GM19035 (cell line): ENCODE data around the gene METTL3.
"Not testable (repeated sequence)": the region's sequence is repeated elsewhere in the genome, so short reads cannot be mapped to it uniquely, and the experiment has no call there.

Experiments used
- ATAC-seq: cut with Tn5 transposase; IDR thresholded peaks from one replicate; pipeline ENCODE4 v1.9.1; 2021; ENCODE audit not compliant: unreplicated experiment

Gene METTL3

DNA sequence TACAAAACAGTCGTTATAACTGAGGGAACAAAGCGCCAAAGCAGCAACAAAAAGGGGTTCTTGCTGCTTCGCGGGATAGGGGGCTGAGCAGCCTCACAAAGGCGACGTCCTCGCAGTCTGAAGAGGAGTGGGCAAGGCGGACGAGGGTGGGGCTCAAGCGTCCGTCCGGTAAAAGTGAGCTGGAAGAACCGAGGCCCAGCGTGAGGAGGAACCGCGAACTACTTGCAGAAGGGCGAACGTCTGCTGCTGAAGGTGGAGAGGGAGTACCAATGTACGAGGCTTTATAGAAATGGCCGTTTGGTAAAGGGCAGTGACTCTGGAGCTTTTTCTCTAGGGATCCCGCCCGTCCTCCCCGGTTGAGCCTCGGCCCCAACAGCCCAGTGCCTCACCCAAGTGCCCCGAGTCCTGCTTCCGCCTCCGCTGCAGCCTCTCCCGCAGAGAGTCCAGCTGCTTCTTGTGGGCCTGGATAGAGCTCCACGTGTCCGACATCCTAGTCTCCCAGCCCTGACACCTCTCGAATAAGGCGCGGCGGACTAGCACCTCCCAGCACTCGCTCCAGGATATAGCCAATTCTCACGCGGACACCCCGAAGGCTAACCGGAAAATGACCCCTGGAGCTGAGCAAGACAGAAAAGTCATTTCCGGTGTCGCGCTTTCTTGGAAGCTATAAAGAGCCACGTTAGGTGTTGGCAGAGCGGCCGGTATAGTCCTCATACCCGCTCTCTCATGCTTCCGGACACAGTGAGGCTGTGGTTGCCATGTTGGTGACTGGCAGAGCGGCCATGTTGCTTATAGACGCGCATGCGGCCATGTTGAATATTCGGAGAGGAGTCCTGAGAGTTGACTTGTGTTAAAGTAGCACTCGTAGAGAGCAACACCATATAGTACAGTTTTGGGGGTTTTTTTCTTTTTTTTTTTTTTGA lies at the start of gene METTL3:
TSS of gene METTL3 (minus strand) at position 606 of the 923 bp plus-strand sequence. CDS start at position 489, 117 bp downstream.
- ATAC-seq, result peak; percentile 99

- ATAC-seq, result no peak
Observed at GRCh38 chr14:21558703-21559170, 47.6 kb upstream of the METTL3 start.

- no peak for ATAC-seq
Observed at GRCh38 chr14:21557084-21557901, 46.2 kb upstream of the METTL3 start.

GRCh38 chr14:21556378-21557083 lies 45.4 kb upstream of the METTL3 start:
- no peak for ATAC-seq

DNA sequence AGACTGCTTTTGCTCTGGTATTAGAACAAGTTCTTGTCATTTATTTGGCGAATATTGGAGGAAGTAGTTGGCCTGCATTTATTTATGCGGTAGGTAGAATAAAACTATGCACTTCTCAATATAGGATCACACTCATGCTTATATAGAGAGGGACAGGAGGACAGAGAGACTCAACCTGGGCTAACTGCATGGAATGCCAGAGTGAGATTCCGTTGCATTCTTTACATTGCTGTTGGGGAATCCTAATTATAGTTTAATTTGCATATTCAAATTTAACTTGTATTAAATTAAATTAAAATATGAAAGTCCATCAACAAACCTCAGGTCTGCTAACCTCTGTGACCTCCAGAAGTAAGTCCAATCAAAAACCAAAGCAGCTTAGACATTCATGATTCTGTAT lies 42.1 kb upstream of the METTL3 start:
- ATAC-seq, result no peak

- ATAC-seq, result not testable (repeated sequence)
Observed at GRCh38 chr14:21544588-21544987, 33.4 kb upstream of the METTL3 start.

- ATAC-seq, result no peak
Observed at GRCh38 chr14:21543963-21544362, 32.8 kb upstream of the METTL3 start.

- ATAC-seq, result no peak
Observed at GRCh38 chr14:21543521-21543960, 32.4 kb upstream of the METTL3 start.

GRCh38 chr14:21541413-21542074 lies 30.4 kb upstream of the METTL3 start:
- no peak for ATAC-seq

DNA sequence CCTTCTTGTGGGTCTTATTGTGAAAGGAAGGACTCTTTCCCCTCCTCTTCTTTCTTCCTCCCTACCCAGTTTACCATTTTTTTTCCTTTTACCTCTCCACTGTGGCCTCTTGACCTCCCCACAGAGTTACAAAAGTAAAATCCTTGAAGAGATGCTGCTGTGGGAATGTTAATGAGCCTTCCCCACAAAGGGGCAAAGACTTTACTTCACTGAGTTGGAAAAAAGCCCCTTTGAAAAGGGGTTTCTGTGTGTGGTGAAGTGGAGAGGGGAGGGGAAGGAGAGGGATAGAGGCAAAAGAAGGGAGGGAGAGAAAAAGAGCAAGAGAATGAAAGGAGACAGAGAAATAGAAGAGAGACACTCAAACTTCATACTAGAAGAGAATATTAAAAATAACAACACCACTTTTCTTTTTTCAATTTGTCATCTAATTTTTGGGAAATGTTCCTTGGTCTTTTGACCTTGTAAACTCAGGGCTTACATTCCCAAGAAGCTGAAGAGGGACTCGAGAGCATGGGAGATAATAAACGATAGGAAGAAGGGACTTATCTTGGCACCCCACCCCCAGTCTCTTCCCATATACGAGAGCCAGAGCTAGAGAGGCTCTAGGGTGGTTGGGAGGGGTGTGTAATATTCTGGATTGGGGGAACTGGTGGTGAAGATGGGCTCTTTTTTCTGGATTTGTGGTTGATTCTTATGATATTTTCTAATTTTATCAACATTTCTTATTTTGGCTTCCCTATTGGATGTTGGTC lies 28.2 kb upstream of the METTL3 start:
- no peak for ATAC-seq

GRCh38 chr14:21537090-21537424 lies 25.9 kb upstream of the METTL3 start:
- ATAC-seq, result no peak

DNA sequence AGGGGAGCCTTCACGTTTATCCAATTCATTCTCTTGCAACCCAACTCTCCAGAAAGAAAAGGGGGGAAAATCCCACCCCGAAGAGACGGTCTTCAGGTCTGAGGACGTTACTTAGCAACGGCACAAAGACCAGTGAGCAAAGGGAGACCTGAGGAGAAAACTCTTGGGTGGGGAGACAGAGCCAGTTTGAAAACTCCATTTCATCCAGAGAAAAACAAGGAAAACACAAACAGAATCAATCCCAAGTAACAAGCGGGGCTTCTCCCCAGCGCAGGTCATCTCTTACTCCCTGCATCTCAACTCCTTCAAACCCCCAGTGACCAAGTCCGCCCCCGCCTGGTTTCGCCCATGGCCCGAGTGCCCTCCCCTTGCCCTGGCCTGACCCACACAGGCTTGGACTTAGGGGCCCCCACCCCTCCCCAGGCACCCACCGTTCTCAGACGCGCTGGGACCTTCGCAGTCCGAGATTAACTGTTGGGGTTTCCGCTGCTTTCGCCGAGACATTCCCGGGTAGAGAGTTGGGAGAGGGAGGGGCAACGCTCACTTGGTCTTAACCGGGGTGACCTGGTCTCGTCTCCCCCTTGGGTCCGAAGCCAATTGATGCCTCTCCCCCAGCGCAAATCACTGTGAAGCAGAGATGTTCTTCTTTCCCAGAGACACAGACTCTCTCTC lies 25.4 kb upstream of the METTL3 start:
- no peak for ATAC-seq

GRCh38 chr14:21535545-21536417 lies 24.6 kb upstream of the METTL3 start:
- ATAC-seq, result no peak

- no peak for ATAC-seq
Observed at GRCh38 chr14:21534576-21534975, 23.4 kb upstream of the METTL3 start.

DNA sequence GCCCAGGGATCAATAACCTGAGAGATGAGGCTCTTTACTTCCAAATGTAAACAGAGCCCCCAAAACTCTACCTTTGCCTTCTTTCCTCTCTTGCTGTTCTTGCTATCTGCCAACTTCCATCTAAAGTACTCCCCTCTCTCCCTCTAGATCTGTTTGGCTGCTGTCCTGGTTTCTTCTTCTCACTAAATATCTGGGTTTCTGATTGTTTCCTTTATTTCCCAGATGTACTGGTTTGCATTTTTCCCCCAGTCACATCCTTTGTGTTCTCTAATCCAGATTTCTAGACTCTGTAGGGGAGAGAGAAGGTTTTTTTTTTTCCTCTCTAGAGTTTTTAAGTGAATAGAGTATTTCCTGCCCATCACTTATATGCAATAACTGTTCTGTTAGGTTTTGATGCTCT lies 22.2 kb upstream of the METTL3 start:
- no peak for ATAC-seq

DNA sequence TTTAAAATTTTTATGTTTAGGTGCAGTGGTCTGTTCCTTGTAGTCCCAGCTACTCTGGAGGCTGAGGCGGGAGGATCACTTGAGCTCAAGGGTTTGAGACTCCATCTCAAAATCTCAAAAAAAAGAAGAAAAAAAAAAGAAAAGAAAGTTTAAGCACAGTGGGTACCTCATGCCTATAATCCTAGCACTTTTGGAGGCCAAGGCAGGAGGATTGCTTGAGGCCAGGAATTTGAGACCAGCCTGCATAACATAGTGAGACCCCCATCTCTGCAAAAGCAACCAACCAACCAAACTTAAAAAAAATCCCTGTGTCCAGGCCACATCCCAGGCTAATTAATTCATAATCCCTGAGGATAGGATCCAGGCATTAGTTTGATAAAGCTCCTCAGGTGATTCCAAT lies 18.4 kb upstream of the METTL3 start:
- ATAC-seq, result no peak

GRCh38 chr14:21528381-21529348 lies 17.5 kb upstream of the METTL3 start:
- no peak for ATAC-seq
